K562 (cell line): Measurements from ENCODE around the gene BACE2. TPM values are rescaled to one million over a fixed set of nuclear protein-coding genes. Genes with fewer than 3 reads are reported as not detected.

Source experiments
- ATAC-seq: fragments of 200-7000 bp; cut with Tn5 transposase; 3 replicates; pipeline ENCODE4 v1.9.1; 2020; ENCODE audit warnings: moderate library complexity
- BruUV-seq: library from RNA; stranded (reverse); fragments of 400-500 nt; replicated peaks from 2 replicates; lab custom pipeline; 2021; lab: Mats Ljungman, UMichigan
- CTCF ChIA-PET: fragments of 300-600 bp; formaldehyde crosslinking; extraction: SDS; loops from one replicate; lab custom pipeline; 2021; ENCODE audit warnings: low intra/inter-chr PET ratio; lab: Yijun Ruan, JAX
- POLR2A ChIA-PET: fragments of 300-600, 350-650 bp; sonication (Branson Sonifier 250); formaldehyde crosslinking; extraction: SDS; loops from one replicate; lab custom pipeline; 2021; ENCODE audit warnings: antibody characterized with exemption, inconsistent platforms; lab: Yijun Ruan, JAX
- DNase-seq, 4 experiments: peaks; one replicate each; pipeline versions ENCODE4 v3.0.0 to v3.0.0-alpha.2; 2011 to 2018; ENCODE audit warnings: low spot score in 3 of 4, mixed read lengths in 3 of 4; ENCODE audit errors: extremely low read depth in 1 of 4
- FAIRE-seq: peaks from 2 replicates; lab custom pipeline; 2011; peaks lifted over from hg19 to GRCh38; lab: Jason Lieb, UNC
- H2AFZ ChIP-seq: 2 replicates; pipeline ENCODE4 v1.6.0; 2011; ENCODE audit warnings: low read depth, low read length, control low read depth, inconsistent platforms
- H3K27ac ChIP-seq: fragments of 200-600 bp; 3 replicates; pipeline ENCODE4 v1.8.0; 2011; ENCODE audit warnings: low read depth, mild to moderate bottlenecking, control low read depth, inconsistent platforms, low read length, moderate library complexity, mixed read lengths; ENCODE audit errors: extremely low read depth
- H3K27me3 ChIP-seq, 2 experiments: fragments of 300-600 bp in 1 of 2; 2 replicates in 1 of 2; 3 replicates in 1 of 2; pipeline versions ENCODE4 v1.6.0 to v1.8.0; 2011; ENCODE audit warnings: inconsistent platforms in 2 of 2, low read length in 2 of 2, mild to moderate bottlenecking in 1 of 2, mixed read lengths in 1 of 2, moderate library complexity in 1 of 2; ENCODE audit not compliant: control insufficient read depth in 2 of 2, insufficient read depth in 2 of 2
- H3K36me3 ChIP-seq: fragments of 300-600 bp; 3 replicates; pipeline ENCODE4 v1.8.0; 2011; ENCODE audit warnings: mild to moderate bottlenecking, low read length, inconsistent platforms; ENCODE audit not compliant: control insufficient read depth, insufficient read depth
- H3K4me1 ChIP-seq, 2 experiments: fragments of 200-600 bp in 1 of 2; replicated peaks in 1 of 2; 2 replicates in 1 of 2; 3 replicates in 1 of 2; pipeline versions ENCODE4 v1.5.1 to v1.8.0; 2011; ENCODE audit warnings: inconsistent platforms in 2 of 2, low read length in 2 of 2, mild to moderate bottlenecking in 1 of 2, mixed read lengths in 1 of 2, moderate library complexity in 1 of 2; ENCODE audit not compliant: control insufficient read depth in 2 of 2, insufficient read depth in 2 of 2
- H3K4me2 ChIP-seq: 2 replicates; pipeline ENCODE4 v1.6.1; 2011; ENCODE audit warnings: low read length, control low read depth, inconsistent platforms, mixed read lengths; ENCODE audit not compliant: insufficient read depth
- H3K4me3 ChIP-seq: fragments of 200-600 bp; sonication (generic), shearing (Covaris generic); 2 replicates; pipeline ENCODE4 v1.5.1; 2016; ENCODE audit warnings: control low read depth, inconsistent platforms
- H3K79me2 ChIP-seq: fragments of 200-600 bp; 3 replicates; pipeline ENCODE4 v1.8.0; 2011; ENCODE audit warnings: low read length, inconsistent platforms; ENCODE audit not compliant: control insufficient read depth, insufficient read depth
- H3K9ac ChIP-seq, 2 experiments: 2 replicates each; pipeline versions ENCODE4 v1.6.0 to v1.6.1; 2011; ENCODE audit warnings: low read depth in 2 of 2, low read length in 2 of 2, control low read depth in 1 of 2, inconsistent platforms in 1 of 2, mild to moderate bottlenecking in 1 of 2, mixed read lengths in 1 of 2; ENCODE audit not compliant: insufficient read depth in 1 of 2
- H3K9me1 ChIP-seq: one replicate; pipeline ENCODE4 v1.6.0; 2011; ENCODE audit warnings: inconsistent platforms, mild to moderate bottlenecking, low read length, moderate library complexity; ENCODE audit not compliant: control insufficient read depth, insufficient read depth
- H3K9me3 ChIP-seq: replicated peaks from 2 replicates; pipeline ENCODE4 v1.5.1; 2011; ENCODE audit warnings: low read depth, low read length, inconsistent platforms; ENCODE audit not compliant: control insufficient read depth, insufficient read depth
- H4K20me1 ChIP-seq: replicated peaks from 2 replicates; pipeline ENCODE4 v1.6.1; 2011; ENCODE audit warnings: low read length, inconsistent platforms, mixed read lengths; ENCODE audit not compliant: control insufficient read depth, insufficient read depth
- CBFA2T2 ChIP-seq: fragments of 450-650 bp; conservative IDR thresholded peaks from 2 replicates; pipeline ENCODE4 v1.6.1; 2017; ENCODE audit warnings: mild to moderate bottlenecking
- CBFA2T3 ChIP-seq: fragments of 450-650 bp; IDR thresholded peaks from 2 replicates; pipeline ENCODE4 v1.6.1; 2017
- CEBPZ ChIP-seq: fragments of 150-350 bp; IDR thresholded peaks from 2 replicates; pipeline ENCODE4 v1.6.1; 2014; ENCODE audit warnings: low read depth, mild to moderate bottlenecking, low read length, borderline replicate concordance
- DPF2 ChIP-seq: fragments of 450-650 bp; IDR thresholded peaks from 2 replicates; pipeline ENCODE4 v1.6.1; 2016
- EHMT2 ChIP-seq: fragments of 450-650 bp; IDR thresholded peaks from 2 replicates; pipeline ENCODE4 v1.6.1; 2018; ENCODE audit warnings: antibody characterized with exemption
- L3MBTL2 ChIP-seq: fragments of 450-650 bp; IDR thresholded peaks from 2 replicates; pipeline ENCODE4 v1.6.1; 2016; ENCODE audit warnings: mild to moderate bottlenecking, moderate library complexity
- MLX ChIP-seq, 2 experiments: fragments of 450-650 bp in 1 of 2; sonication (generic) in 1 of 2; formaldehyde crosslinking; conservative IDR thresholded peaks; 2 replicates each; pipeline versions ENCODE4 v1.4.0 to v1.8.1; 2020 to 2022; ENCODE audit warnings: mild to moderate bottlenecking in 1 of 2, missing genetic modification reagents in 1 of 2
- SIRT6 ChIP-seq: IDR thresholded peaks from one replicate; pipeline ENCODE4 v1.6.1; 2012; ENCODE audit warnings: low read depth, mild to moderate bottlenecking, control low read depth, inconsistent platforms, low read length, moderate library complexity
- SP1 ChIP-seq: sonication (generic); formaldehyde crosslinking; IDR thresholded peaks from 2 replicates; pipeline ENCODE4 v1.8.1; 2022; ENCODE audit warnings: mild to moderate bottlenecking, missing genetic modification reagents
- TAL1 ChIP-seq: fragments of 450-650 bp; IDR thresholded peaks from 2 replicates; pipeline ENCODE4 v1.6.1; 2016; ENCODE audit warnings: mild to moderate bottlenecking
- TCF15 ChIP-seq: fragments of 250-450 bp; sonication (Bioruptor Pico); IDR thresholded peaks from 2 replicates; pipeline ENCODE4 v1.8.0; 2022; ENCODE audit warnings: moderate library complexity, mild to moderate bottlenecking, inconsistent platforms
- USF2 ChIP-seq: sonication (generic); formaldehyde crosslinking; IDR thresholded peaks from 2 replicates; pipeline ENCODE4 v1.5.0; 2020; ENCODE audit warnings: missing genetic modification reagents
- ZBTB8A ChIP-seq: fragments of 450-650 bp; IDR thresholded peaks from 2 replicates; pipeline ENCODE4 v1.6.1; 2018; ENCODE audit warnings: mild to moderate bottlenecking, moderate library complexity; ENCODE audit not compliant: partially characterized antibody
- ZC3H4 ChIP-seq: sonication (generic); formaldehyde crosslinking; IDR thresholded peaks from 2 replicates; pipeline ENCODE4 v1.9.0; 2021; ENCODE audit warnings: missing genetic modification reagents, borderline replicate concordance
- ZNF41 ChIP-seq: fragments of 250-450 bp; sonication (Bioruptor Pico); conservative IDR thresholded peaks from 2 replicates; pipeline ENCODE4 v1.4.0; 2020; ENCODE audit warnings: mild to moderate bottlenecking
- ZNF830 ChIP-seq: fragments of 250-450 bp; sonication (Bioruptor Pico); IDR thresholded peaks from 2 replicates; pipeline ENCODE4 v1.5.0; 2021; ENCODE audit warnings: mild to moderate bottlenecking
- ZSCAN32 ChIP-seq: fragments of 450-650 bp; formaldehyde crosslinking; IDR thresholded peaks from 2 replicates; pipeline ENCODE4 v1.4.0; 2020; ENCODE audit warnings: mild to moderate bottlenecking, moderate library complexity
- whole genome bisulfite sequencing: fragments of 100-300 bp; shearing (Covaris generic); methylation state at CpG from one replicate; pipeline ENCODE4 v1.1.6; 2016; ENCODE audit warnings: low coverage, mixed read lengths; ENCODE audit not compliant: insufficient coverage; ENCODE audit errors: missing lambda C conversion rate; 5-methylcytosine and 5-hydroxymethylcytosine counted together
- in situ Hi-C: fragments of 300-500 bp; cut with MboI; formaldehyde crosslinking; loops from 4 replicates; pipeline ENCODE4 v1.15.0; 2018; ENCODE audit warnings: inconsistent platforms, mixed read lengths
- intact Hi-C: fragments of 100-400 bp; cut with micrococcal nuclease; formaldehyde crosslinking; loops from 2 replicates; pipeline ENCODE4 v1.14.2; 2022
- polyA plus RNA-seq, 8 experiments: library from polyadenylated mRNA; depleted of rRNA in 4 of 8; stranded (reverse) in 5 of 8; unstranded in 3 of 8; fragments of >200 nt; fragmentation: Nextera tagmentation in 2 of 8; fragmentation: Illumina TruSeq in 1 of 8; extraction: Ambion mirVana in 2 of 8; extraction: Trizol in 1 of 8; gene quantifications; 2 replicates each; pipeline versions ENCODE4 v1.2.1 to v1.2.3, GENCODE V29; 2011 to 2014; ENCODE audit warnings: inconsistent platforms in 1 of 8, missing spikeins in 1 of 8
- total RNA-seq, 7 experiments: library from RNA; depleted of rRNA in 6 of 7; stranded (reverse); fragments of >200 nt in 6 of 7; fragmentation: Illumina TruSeq in 2 of 7; extraction: Trizol in 2 of 7; gene quantifications; 2 replicates each; pipeline versions ENCODE4 v1.2.1 to v1.2.3, GENCODE V29; 2011 to 2021; ENCODE audit warnings: low replicate concordance in 1 of 7

BACE2 gene
- total and polyA plus RNA-seq, 9 of the 15 experiments (the other 6 are each of a cell fraction or from before 2014, with no cell fraction given): 0.05 to 0.24 (median 0.15) TPM; not detected in 2

DNA sequence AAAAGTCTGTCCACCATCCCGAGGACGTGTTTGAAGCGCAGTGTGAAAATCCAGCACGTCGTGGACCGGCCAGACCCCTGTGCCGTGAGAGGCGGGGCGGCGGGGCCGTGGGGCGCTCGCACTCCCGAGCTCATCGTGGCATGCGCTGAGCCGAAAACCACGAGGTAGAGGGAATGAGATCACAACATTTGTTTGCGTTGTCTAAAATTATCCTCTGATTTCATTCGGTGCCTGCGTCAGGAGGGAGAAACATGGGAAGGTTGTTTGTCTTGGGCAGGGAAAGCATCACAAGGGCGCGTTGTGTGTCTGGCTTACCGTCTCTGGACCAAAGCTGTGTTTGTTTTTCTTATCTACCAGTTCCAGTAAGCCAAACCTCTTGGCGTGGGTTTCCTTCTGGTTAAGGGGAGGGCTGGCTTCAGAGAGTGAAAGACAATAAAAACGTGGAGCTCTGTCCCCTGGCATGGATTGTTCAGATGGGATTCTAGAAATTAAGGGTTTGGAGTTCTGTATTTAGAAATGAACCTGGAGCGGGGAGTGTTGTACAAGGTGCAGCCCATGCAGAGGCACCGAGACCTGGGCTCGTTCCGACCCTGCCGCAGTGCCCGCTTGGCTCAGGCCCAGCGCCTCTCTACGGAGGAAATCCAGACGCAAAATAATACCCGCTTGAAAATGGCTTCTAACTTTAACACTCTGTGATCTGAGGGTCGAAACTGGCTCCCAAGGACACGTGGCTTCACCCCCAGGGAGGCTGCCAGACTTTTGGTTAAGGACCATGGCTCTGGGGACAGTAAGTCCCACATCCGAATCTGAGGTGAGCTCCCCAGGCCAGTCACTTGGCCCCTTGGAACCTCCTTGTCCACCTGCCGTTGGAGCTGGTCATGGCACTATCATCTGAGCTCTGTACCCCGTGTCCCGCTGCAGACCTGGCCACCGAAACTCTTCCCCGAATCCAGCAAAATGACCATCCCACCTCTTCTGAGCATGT, 79.9 kb downstream of the BACE2 start:
- Histone ChIP-seq H3K4me3 (no peak overlapping the region), H4K20me1 (0 out of 2 replicates have a peak, but pooled peaks cover 6% of the 10 kb centered on the region), H3K27me3 (peaks cover 24 to 38% of the 10 kb centered on the region in 2 experiments), H3K4me1 (peaks cover 0 to 3% of the 10 kb centered on the region in 2 experiments; a peak in 1 of 5 replicates), H3K79me2 (no peaks in the 10 kb centered on the region), H3K27ac (no peak overlapping the region), H3K4me2 (no peak overlapping the region), H3K9ac (no peak overlapping the region), H3K9me1 (no peaks in the 10 kb centered on the region), H3K36me3 (no peaks in the 10 kb centered on the region), H3K9me3 (no peaks in the 10 kb centered on the region), H2AFZ (no peak overlapping the region)
- in situ Hi-C loops: no loop called here
- POLR2A ChIA-PET: no interaction called here
- no TSS peak for BruUV-seq
- WGBS: 2% methylated on average over 44 of the region's 44 CpGs
- intact Hi-C loops: no loop called here
- FAIRE-seq: no peak
- CTCF ChIA-PET: no interaction called here
- ATAC-seq: peak; percentile 40; the same call in 1 of the 3 replicates
- peak in 2 of 4 experiments; percentile 22 to 26 for DNase-seq
- no peak for TF ChIP-seq MLX (CRISPR knock-in tag; conservative IDR thresholded peaks at IDR 0.05)
- TF ChIP-seq EHMT2: no peak
- TF ChIP-seq ZNF830 (CRISPR knock-in tag): no peak
- TF ChIP-seq SIRT6: no peak
- no peak for TF ChIP-seq ZSCAN32
- TF ChIP-seq ZBTB8A: no peak
- TF ChIP-seq CBFA2T3: peak; percentile 51; the same call in 1 of the 2 replicates
- no peak for TF ChIP-seq TCF15 (CRISPR knock-in tag)
- TF ChIP-seq CEBPZ: no peak
- peak; percentile 27; the same call in 1 of the 2 replicates for TF ChIP-seq L3MBTL2
- no peak for TF ChIP-seq DPF2
- no peak for TF ChIP-seq USF2 (CRISPR knock-in tag)
- no peak for TF ChIP-seq ZC3H4 (CRISPR knock-in tag)
- TF ChIP-seq CBFA2T2: peak; percentile 23; the same call in 1 of the 2 replicates
- TF ChIP-seq ZNF41 (CRISPR knock-in tag): no peak
- 0 out of 2 replicates have a peak, but pooled peaks have one; percentile 21 for TF ChIP-seq TAL1
- TF ChIP-seq SP1 (CRISPR knock-in tag): no peak
